ENCODE results near the gene CENPP. TPM values are rescaled to one million over a fixed set of nuclear protein-coding genes. Genes with fewer than 3 reads are reported as not detected.

The CENPP gene
- polyA plus RNA-seq, 2 of the 4 experiments (the other 2 are of a cell fraction), result 7.2 to 13.4 TPM

DNA sequence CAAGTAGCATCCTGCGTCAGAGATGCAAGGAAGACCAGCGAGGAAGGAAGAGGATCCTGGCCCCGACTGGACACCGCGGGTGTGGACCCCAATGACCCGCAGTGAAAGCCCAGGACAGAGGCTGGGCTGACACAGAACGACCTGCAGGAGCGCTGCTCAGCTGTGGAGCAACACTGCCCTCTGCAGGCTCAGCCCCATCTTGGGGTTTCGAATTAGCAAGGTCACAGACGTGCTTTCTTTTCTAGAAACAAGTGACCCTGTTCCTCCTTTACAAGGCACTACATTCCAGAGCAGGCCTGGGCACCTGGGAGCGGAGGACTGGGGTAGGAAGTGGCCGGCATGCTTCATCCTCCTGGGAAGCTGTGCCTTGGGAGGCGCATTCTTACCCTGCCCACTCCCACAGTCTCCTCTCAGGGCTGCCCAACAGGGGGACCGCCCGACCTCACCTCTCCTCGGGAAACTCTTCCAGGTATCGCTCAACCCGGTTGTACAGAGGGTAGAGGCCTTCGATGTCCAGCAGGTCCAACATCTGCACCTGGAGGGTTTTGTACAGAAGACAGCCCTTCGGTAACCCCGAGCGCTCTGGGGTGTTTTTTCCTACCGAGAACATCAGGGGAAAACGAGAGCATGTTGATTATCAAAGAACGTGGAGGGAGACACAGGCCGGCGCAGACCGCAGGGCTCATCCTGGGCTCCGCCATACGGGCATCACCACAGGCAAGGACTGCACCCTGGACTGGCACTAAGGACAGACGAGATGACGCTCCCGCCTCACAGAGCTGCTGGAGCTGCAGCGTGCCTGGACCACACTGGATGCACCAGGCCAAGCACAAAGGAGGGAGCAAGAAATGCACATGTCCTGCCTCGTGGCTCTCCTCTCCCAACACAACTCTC is 309.2 kb downstream of the CENPP start:
- POLR2A ChIA-PET, result no interaction called here
- FAIRE-seq, result no peak
- WGBS (ENCODE audit: missing lambda C conversion rate), result 73% methylated on average over 29 of the region's 35 CpGs
- no peaks in the 10 kb centered on the region for H3K9me3 ChIP-seq
- peak; percentile 96 to 98 for ATAC-seq
- H3K4me2 ChIP-seq, result no peak overlapping the region
- no peak overlapping the region for H3K27ac ChIP-seq
- no peaks in the 10 kb centered on the region for H3K4me1 ChIP-seq
- DNase-seq (ENCODE audit: low read depth in 1 of 2, low spot score in 1 of 2), result peak; percentile 78 to 92
- CTCF ChIA-PET, result interaction anchor here (0.6 to 7.4 kb wide), 49 partner anchors 9 to 580 kb away, joined by 3 to 129 read pairs (median 4); partner anchors contain the start of genes CENPP and IPPK
- TF ChIP-seq KDM5A (IDR thresholded peaks at IDR 0.05) (no peak), EHMT2 (IDR thresholded peaks at IDR 0.05; ENCODE audit: low read depth) (no peak), SMC3 (IDR thresholded peaks at IDR 0.05) (peak; percentile 78), NFE2L2 (conservative IDR thresholded peaks at IDR 0.05; ENCODE audit: low read length) (no peak), FOSL2 (IDR thresholded peaks at IDR 0.05) (no peak), FOSL2 (CRISPR knock-in tag; IDR thresholded peaks at IDR 0.05) (no peak), HOXB5 (CRISPR knock-in tag; IDR thresholded peaks at IDR 0.05) (no peak), NPAS2 (CRISPR knock-in tag; IDR thresholded peaks at IDR 0.05; ENCODE audit: borderline replicate concordance) (no peak), NR3C1 (IDR thresholded peaks at IDR 0.05) (no peak), PHF8 (IDR thresholded peaks at IDR 0.05; ENCODE audit: borderline replicate concordance, low read depth) (no peak), RAD21 (conservative IDR thresholded peaks at IDR 0.05 in 1 of 2, IDR thresholded peaks at IDR 0.05 in 1 of 2) (peak; percentile 92 to 93), CHD2 (IDR thresholded peaks at IDR 0.05; ENCODE audit: low read length, partially characterized antibody) (no peak), MAFK (IDR thresholded peaks at IDR 0.05; ENCODE audit: partially characterized antibody) (no peak), ZC3H11A (IDR thresholded peaks at IDR 0.05) (no peak)
- TF ChIP-seq, protein P1, sequence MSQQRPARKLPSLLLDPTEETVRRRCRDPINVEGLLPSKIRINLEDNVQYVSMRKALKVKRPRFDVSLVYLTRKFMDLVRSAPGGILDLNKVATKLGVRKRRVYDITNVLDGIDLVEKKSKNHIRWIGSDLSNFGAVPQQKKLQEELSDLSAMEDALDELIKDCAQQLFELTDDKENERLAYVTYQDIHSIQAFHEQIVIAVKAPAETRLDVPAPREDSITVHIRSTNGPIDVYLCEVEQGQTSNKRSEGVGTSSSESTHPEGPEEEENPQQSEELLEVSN (IDR thresholded peaks at IDR 0.05; ENCODE audit: borderline replicate concordance, low read depth), result no peak
- TF ChIP-seq, protein P2, sequence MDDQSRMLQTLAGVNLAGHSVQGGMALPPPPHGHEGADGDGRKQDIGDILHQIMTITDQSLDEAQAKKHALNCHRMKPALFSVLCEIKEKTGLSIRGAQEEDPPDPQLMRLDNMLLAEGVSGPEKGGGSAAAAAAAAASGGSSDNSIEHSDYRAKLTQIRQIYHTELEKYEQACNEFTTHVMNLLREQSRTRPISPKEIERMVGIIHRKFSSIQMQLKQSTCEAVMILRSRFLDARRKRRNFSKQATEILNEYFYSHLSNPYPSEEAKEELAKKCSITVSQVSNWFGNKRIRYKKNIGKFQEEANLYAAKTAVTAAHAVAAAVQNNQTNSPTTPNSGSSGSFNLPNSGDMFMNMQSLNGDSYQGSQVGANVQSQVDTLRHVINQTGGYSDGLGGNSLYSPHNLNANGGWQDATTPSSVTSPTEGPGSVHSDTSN (IDR thresholded peaks at IDR 0.05), result no peak
- TF ChIP-seq, protein P3, sequence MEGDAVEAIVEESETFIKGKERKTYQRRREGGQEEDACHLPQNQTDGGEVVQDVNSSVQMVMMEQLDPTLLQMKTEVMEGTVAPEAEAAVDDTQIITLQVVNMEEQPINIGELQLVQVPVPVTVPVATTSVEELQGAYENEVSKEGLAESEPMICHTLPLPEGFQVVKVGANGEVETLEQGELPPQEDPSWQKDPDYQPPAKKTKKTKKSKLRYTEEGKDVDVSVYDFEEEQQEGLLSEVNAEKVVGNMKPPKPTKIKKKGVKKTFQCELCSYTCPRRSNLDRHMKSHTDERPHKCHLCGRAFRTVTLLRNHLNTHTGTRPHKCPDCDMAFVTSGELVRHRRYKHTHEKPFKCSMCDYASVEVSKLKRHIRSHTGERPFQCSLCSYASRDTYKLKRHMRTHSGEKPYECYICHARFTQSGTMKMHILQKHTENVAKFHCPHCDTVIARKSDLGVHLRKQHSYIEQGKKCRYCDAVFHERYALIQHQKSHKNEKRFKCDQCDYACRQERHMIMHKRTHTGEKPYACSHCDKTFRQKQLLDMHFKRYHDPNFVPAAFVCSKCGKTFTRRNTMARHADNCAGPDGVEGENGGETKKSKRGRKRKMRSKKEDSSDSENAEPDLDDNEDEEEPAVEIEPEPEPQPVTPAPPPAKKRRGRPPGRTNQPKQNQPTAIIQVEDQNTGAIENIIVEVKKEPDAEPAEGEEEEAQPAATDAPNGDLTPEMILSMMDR (IDR thresholded peaks at IDR 0.05), result peak; percentile 95
- H3K4me3 ChIP-seq, result no peak overlapping the region

DNA sequence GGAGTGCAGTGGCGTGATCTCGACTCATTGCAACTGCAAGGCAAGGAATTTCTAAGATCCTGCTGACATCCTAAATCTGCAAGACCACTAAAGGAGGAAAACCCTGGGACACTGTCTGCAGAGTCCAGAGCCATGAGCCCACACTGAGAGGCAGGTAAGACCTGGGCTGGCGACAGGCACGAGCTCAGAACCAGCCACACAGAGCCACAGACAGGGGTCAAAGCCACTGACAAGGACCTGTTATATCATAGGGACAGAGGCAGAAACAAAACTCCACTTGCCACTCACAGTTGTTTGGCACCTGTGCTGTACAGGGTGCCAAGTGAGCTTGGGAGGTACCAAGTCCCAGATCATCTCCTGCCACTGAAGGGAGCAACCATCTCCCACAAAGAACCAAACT is 310.0 kb downstream of the CENPP start:
- DNase-seq (ENCODE audit: low read depth in 1 of 2, low spot score in 1 of 2) (no peak), FAIRE-seq (no peak), ATAC-seq (no peak; a peak in 1 of 6 replicates)
- Histone ChIP-seq H3K4me3 (no peak overlapping the region), H3K27ac (no peak overlapping the region), H3K9me3 (no peaks in the 10 kb centered on the region), H3K4me2 (no peak overlapping the region), H3K4me1 (no peaks in the 10 kb centered on the region)
- 96% methylated on average over 4 of the region's 4 CpGs for WGBS (ENCODE audit: missing lambda C conversion rate)
- POLR2A ChIA-PET, result no interaction called here
- CTCF ChIA-PET, result interaction anchor here (0.6 to 7.4 kb wide), 17 partner anchors 9 to 498 kb away, joined by 3 to 129 read pairs (median 5); no protein-coding TSS in a partner anchor
- TF ChIP-seq, protein P4, sequence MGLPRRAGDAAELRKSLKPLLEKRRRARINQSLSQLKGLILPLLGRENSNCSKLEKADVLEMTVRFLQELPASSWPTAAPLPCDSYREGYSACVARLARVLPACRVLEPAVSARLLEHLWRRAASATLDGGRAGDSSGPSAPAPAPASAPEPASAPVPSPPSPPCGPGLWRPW (IDR thresholded peaks at IDR 0.05), result no peak
- TF ChIP-seq MAZ (IDR thresholded peaks at IDR 0.05; ENCODE audit: borderline replicate concordance, low read depth, low read length) (no peak), FOXS1 (CRISPR knock-in tag; IDR thresholded peaks at IDR 0.05) (no peak), FOSB (CRISPR knock-in tag; IDR thresholded peaks at IDR 0.05) (no peak), NPAS2 (CRISPR knock-in tag; IDR thresholded peaks at IDR 0.05; ENCODE audit: borderline replicate concordance) (no peak), NR3C1 (IDR thresholded peaks at IDR 0.05) (no peak), EP300 (IDR thresholded peaks at IDR 0.05) (no peak), TFCP2L1 (CRISPR knock-in tag; IDR thresholded peaks at IDR 0.05) (no peak), RAD21 (conservative IDR thresholded peaks at IDR 0.05 in 1 of 2, IDR thresholded peaks at IDR 0.05 in 1 of 2) (no peak), JUN (IDR thresholded peaks at IDR 0.05) (no peak), SMC3 (IDR thresholded peaks at IDR 0.05) (no peak)
- TF ChIP-seq, protein P2 (IDR thresholded peaks at IDR 0.05), result no peak
- TF ChIP-seq, protein P5, sequence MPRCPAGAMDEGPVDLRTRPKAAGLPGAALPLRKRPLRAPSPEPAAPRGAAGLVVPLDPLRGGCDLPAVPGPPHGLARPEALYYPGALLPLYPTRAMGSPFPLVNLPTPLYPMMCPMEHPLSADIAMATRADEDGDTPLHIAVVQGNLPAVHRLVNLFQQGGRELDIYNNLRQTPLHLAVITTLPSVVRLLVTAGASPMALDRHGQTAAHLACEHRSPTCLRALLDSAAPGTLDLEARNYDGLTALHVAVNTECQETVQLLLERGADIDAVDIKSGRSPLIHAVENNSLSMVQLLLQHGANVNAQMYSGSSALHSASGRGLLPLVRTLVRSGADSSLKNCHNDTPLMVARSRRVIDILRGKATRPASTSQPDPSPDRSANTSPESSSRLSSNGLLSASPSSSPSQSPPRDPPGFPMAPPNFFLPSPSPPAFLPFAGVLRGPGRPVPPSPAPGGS (IDR thresholded peaks at IDR 0.05), result no peak
- TF ChIP-seq, protein P6, sequence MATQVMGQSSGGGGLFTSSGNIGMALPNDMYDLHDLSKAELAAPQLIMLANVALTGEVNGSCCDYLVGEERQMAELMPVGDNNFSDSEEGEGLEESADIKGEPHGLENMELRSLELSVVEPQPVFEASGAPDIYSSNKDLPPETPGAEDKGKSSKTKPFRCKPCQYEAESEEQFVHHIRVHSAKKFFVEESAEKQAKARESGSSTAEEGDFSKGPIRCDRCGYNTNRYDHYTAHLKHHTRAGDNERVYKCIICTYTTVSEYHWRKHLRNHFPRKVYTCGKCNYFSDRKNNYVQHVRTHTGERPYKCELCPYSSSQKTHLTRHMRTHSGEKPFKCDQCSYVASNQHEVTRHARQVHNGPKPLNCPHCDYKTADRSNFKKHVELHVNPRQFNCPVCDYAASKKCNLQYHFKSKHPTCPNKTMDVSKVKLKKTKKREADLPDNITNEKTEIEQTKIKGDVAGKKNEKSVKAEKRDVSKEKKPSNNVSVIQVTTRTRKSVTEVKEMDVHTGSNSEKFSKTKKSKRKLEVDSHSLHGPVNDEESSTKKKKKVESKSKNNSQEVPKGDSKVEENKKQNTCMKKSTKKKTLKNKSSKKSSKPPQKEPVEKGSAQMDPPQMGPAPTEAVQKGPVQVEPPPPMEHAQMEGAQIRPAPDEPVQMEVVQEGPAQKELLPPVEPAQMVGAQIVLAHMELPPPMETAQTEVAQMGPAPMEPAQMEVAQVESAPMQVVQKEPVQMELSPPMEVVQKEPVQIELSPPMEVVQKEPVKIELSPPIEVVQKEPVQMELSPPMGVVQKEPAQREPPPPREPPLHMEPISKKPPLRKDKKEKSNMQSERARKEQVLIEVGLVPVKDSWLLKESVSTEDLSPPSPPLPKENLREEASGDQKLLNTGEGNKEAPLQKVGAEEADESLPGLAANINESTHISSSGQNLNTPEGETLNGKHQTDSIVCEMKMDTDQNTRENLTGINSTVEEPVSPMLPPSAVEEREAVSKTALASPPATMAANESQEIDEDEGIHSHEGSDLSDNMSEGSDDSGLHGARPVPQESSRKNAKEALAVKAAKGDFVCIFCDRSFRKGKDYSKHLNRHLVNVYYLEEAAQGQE (IDR thresholded peaks at IDR 0.05), result no peak

All from A549 (cell line).